Endothelial cell of umbilical vein (primary cell): ENCODE results near the gene DCHS2. TPM values are rescaled to one million over a fixed set of nuclear protein-coding genes. Genes with fewer than 3 reads are reported as not detected.

Experiments used
- BruUV-seq: library from RNA; stranded (reverse); fragments of 400-500 nt; replicated peaks from 2 replicates; lab custom pipeline; 2021; lab: Mats Ljungman, UMichigan
- CTCF ChIA-PET: fragments of 300-600, 350-600 bp; sonication (Branson Sonifier 250); formaldehyde crosslinking; loops from one replicate; lab custom pipeline; 2021; ENCODE audit warnings: antibody characterized with exemption, inconsistent platforms; lab: Charles Lee
- POLR2A ChIA-PET: fragments of 300-600, 350-600 bp; sonication (Branson Sonifier 250); formaldehyde crosslinking; loops from one replicate; lab custom pipeline; 2021; ENCODE audit warnings: antibody characterized with exemption, inconsistent platforms; lab: Charles Lee
- DNase-seq: peaks from one replicate; pipeline ENCODE4 v3.0.0-alpha.2; 2011; ENCODE audit warnings: low read depth, low spot score
- FAIRE-seq: peaks from 2 replicates; lab custom pipeline; 2011; peaks lifted over from hg19 to GRCh38; lab: Jason Lieb, UNC
- H2AFZ ChIP-seq: 2 replicates; pipeline ENCODE4 v1.6.0; 2012; ENCODE audit warnings: low read depth, low read length, control low read depth, inconsistent platforms
- H3K27ac ChIP-seq: 2 replicates; pipeline ENCODE4 v1.5.1; 2011; ENCODE audit warnings: low read depth, mild to moderate bottlenecking, control low read depth, low read length, moderate library complexity; ENCODE audit not compliant: insufficient read depth
- H3K27me3 ChIP-seq, 2 experiments: 2 replicates each; pipeline versions ENCODE4 v1.6.0 to v1.6.1; 2011; ENCODE audit warnings: low read length in 2 of 2, mixed read lengths in 1 of 2; ENCODE audit not compliant: control insufficient read depth in 2 of 2, insufficient read depth in 2 of 2
- H3K36me3 ChIP-seq, 2 experiments: 2 replicates in 1 of 2; 3 replicates in 1 of 2; pipeline ENCODE4 v1.5.1; 2011; ENCODE audit warnings: low read length in 2 of 2, mild to moderate bottlenecking in 1 of 2, moderate library complexity in 1 of 2; ENCODE audit not compliant: control insufficient read depth in 2 of 2, insufficient read depth in 2 of 2; ENCODE audit errors: extremely low read depth in 1 of 2
- H3K4me1 ChIP-seq: 3 replicates; pipeline ENCODE4 v1.5.1; 2011; ENCODE audit warnings: mild to moderate bottlenecking, low read length; ENCODE audit not compliant: control insufficient read depth, insufficient read depth; ENCODE audit errors: extremely low read depth
- H3K4me2 ChIP-seq: 2 replicates; pipeline ENCODE4 v1.6.1; 2011; ENCODE audit warnings: low read length, control low read depth, mixed read lengths; ENCODE audit not compliant: insufficient read depth
- H3K4me3 ChIP-seq, 3 experiments: fragments of 200-600 bp in 1 of 3; sonication (generic), shearing (Covaris generic) in 1 of 3; replicated peaks in 1 of 3; 2 replicates each; pipeline ENCODE4 v1.5.1; 2011 to 2016; ENCODE audit warnings: control low read depth in 3 of 3, low read length in 3 of 3, mild to moderate bottlenecking in 2 of 3, inconsistent platforms in 1 of 3, low read depth in 1 of 3, moderate library complexity in 1 of 3; ENCODE audit not compliant: insufficient read depth in 1 of 3
- H3K79me2 ChIP-seq: 2 replicates; pipeline ENCODE4 v1.6.0; 2012; ENCODE audit warnings: low read length, inconsistent platforms; ENCODE audit not compliant: control insufficient read depth, insufficient read depth
- H3K9ac ChIP-seq: replicated peaks from 2 replicates; pipeline ENCODE3; 2011; ENCODE audit warnings: low read length, control low read depth; ENCODE audit not compliant: insufficient read depth; ENCODE audit errors: extremely low read depth
- H3K9me1 ChIP-seq: replicated peaks from 3 replicates; pipeline ENCODE4 v1.6.0; 2011; ENCODE audit warnings: mild to moderate bottlenecking, low read length; ENCODE audit not compliant: control insufficient read depth, insufficient read depth; ENCODE audit errors: extremely low read depth
- H3K9me3 ChIP-seq: replicated peaks from 2 replicates; pipeline ENCODE4 v1.5.1; 2012; ENCODE audit warnings: low read length, inconsistent platforms; ENCODE audit not compliant: control insufficient read depth, insufficient read depth
- H4K20me1 ChIP-seq: replicated peaks from 2 replicates; pipeline ENCODE3; 2011; ENCODE audit warnings: mild to moderate bottlenecking, low read length; ENCODE audit not compliant: control insufficient read depth, insufficient read depth; ENCODE audit errors: extremely low read depth
- CTCF ChIP-seq, 2 donors: IDR thresholded peaks; 1 replicate in 1 of 2; 2 replicates in 1 of 2; pipeline ENCODE4 v1.5.1; 2011; ENCODE audit warnings: low read length in 2 of 2, mild to moderate bottlenecking in 2 of 2, moderate library complexity in 2 of 2, control low read depth in 1 of 2, inconsistent platforms in 1 of 2, low read depth in 1 of 2; ENCODE audit not compliant: insufficient read depth in 1 of 2; ENCODE audit errors: extremely low read depth in 1 of 2
- EZH2 ChIP-seq: IDR thresholded peaks from 2 replicates; pipeline ENCODE4 v1.6.1; 2012; ENCODE audit warnings: borderline replicate concordance, low read depth, mild to moderate bottlenecking, moderate library complexity, low read length, inconsistent platforms; ENCODE audit not compliant: severe bottlenecking
- FOS ChIP-seq: IDR thresholded peaks from 2 replicates; pipeline ENCODE4 v1.6.1; 2011; ENCODE audit warnings: mild to moderate bottlenecking, low read length, moderate library complexity, borderline replicate concordance; ENCODE audit not compliant: insufficient read depth
- GATA2 ChIP-seq: IDR thresholded peaks from 2 replicates; pipeline ENCODE4 v1.7.0; 2011; ENCODE audit warnings: low read depth, mild to moderate bottlenecking, moderate library complexity, mixed read lengths, low read length; ENCODE audit not compliant: insufficient read length, insufficient read depth
- JUN ChIP-seq: IDR thresholded peaks from 2 replicates; pipeline ENCODE4 v1.6.1; 2011; ENCODE audit warnings: borderline replicate concordance, low read depth; ENCODE audit not compliant: insufficient read length, insufficient read depth
- MAX ChIP-seq: IDR thresholded peaks from 2 replicates; pipeline ENCODE4 v1.6.1; 2011; ENCODE audit not compliant: insufficient read depth, insufficient read length
- MYC ChIP-seq: IDR thresholded peaks from one replicate; pipeline ENCODE4 v1.6.1; 2011; ENCODE audit warnings: mild to moderate bottlenecking, low read depth, low read length
- POLR2A ChIP-seq: IDR thresholded peaks from 2 replicates; pipeline ENCODE4 v1.6.1; 2012; ENCODE audit warnings: low read depth, mild to moderate bottlenecking, control low read depth, low read length
- POLR2AphosphoS5 ChIP-seq: IDR thresholded peaks from 2 replicates; pipeline ENCODE4 v1.6.1; 2012; ENCODE audit warnings: low read depth, mild to moderate bottlenecking, control low read depth, low read length, moderate library complexity; ENCODE audit not compliant: insufficient read depth
- dilution Hi-C: fragments of 300-500 bp; cut with MboI; formaldehyde crosslinking; loops from one replicate; pipeline ENCODE4 v1.15.0; 2019; ENCODE audit warnings: low sequenced_read_pairs; ENCODE audit not compliant: extremely low pct_ligation_motif_present
- intact Hi-C: fragments of 100-400 bp; cut with micrococcal nuclease; formaldehyde crosslinking; loops from one replicate; pipeline ENCODE4 v1.10.0; 2022
- polyA plus RNA-seq, 4 experiments: library from polyadenylated mRNA; depleted of rRNA in 3 of 4; stranded (reverse) in 3 of 4; unstranded in 1 of 4; fragments of >200 nt; gene quantifications; 2 replicates each; pipeline versions ENCODE4 v1.2.1 to v1.2.3, GENCODE V29; 2011 to 2012; ENCODE audit warnings: missing spikeins in 1 of 4
- total RNA-seq: library from RNA; stranded (reverse); gene quantifications from 2 replicates; pipeline ENCODE4 v1.2.3, GENCODE V29; 2021

DCHS2 gene
- total and polyA plus RNA-seq, 2 donors (not counting 3 experiments of a cell fraction or from before 2014, with no cell fraction given), result not detected

GRCh38 chr4:154464654-154465053 lies 26.9 kb downstream of the DCHS2 start:
- H3K9ac ChIP-seq, result no peak overlapping the region
- no peaks in the 10 kb centered on the region for H3K4me1 ChIP-seq
- TF ChIP-seq POLR2AphosphoS5, result no peak
- TF ChIP-seq GATA2, result no peak
- TF ChIP-seq POLR2A, result no peak
- no peak for TF ChIP-seq MYC
- TF ChIP-seq EZH2, result no peak
- TF ChIP-seq JUN, result no peak
- no peak for TF ChIP-seq MAX
- TF ChIP-seq CTCF (IDR thresholded peaks at IDR 0.05; ENCODE audit: extremely low read depth in 1 of 2, insufficient read depth in 1 of 2, low read depth in 1 of 2, low read length in 2 of 2), result no peak
- TF ChIP-seq FOS, result no peak
- no peaks in the 10 kb centered on the region for H3K36me3 ChIP-seq
- H3K4me2 ChIP-seq, result no peak overlapping the region
- ChIA-PET CTCF (no interaction called here), POLR2A (no interaction called here)
- no peaks in the 10 kb centered on the region for H4K20me1 ChIP-seq
- no peaks in the 10 kb centered on the region for H3K9me3 ChIP-seq
- no peak overlapping the region for H3K27ac ChIP-seq
- no peaks in the 10 kb centered on the region for H3K79me2 ChIP-seq
- no peak for DNase-seq
- no TSS peak for BruUV-seq
- dilution Hi-C loops, result no loop called here
- H3K9me1 ChIP-seq, result no peaks in the 10 kb centered on the region
- H2AFZ ChIP-seq, result no peak overlapping the region
- intact Hi-C loops, result no loop called here
- no peak for FAIRE-seq
- H3K27me3 ChIP-seq, result no peaks in the 10 kb centered on the region
- H3K4me3 ChIP-seq, result no peak overlapping the region
